Activated CD8-positive, alpha-beta T cell treated with anti-CD3 and anti-CD28 coated beads for 36 hours (primary cell): Measurements from ENCODE around the gene IQCM. TPM values are rescaled to one million over a fixed set of nuclear protein-coding genes. Genes with fewer than 3 reads are reported as not detected.
"Not testable (repeated sequence)": the region's sequence is repeated elsewhere in the genome, so short reads cannot be mapped to it uniquely, and the experiment has no call there.

Experiments
- ATAC-seq: fragments of 200-7000 bp; cut with Tn5 transposase; one replicate; pipeline ENCODE4 v1.10.0; 2021; ENCODE audit warnings: mild to moderate bottlenecking, moderate library complexity
- CTCF ChIA-PET: fragments of 350-600 bp; sonication (Branson Sonifier 250); formaldehyde crosslinking; loops from one replicate; lab custom pipeline; 2021; ENCODE audit warnings: antibody characterized with exemption; lab: Charles Lee
- POLR2A ChIA-PET: fragments of 350-600 bp; sonication (Branson Sonifier 250); formaldehyde crosslinking; loops from one replicate; lab custom pipeline; 2021; ENCODE audit warnings: antibody characterized with exemption; lab: Charles Lee
- DNase-seq: peaks from one replicate; pipeline ENCODE4 v3.0.0-alpha.2; 2020
- H3K27ac Mint-ChIP-seq: one replicate; pipeline ENCODE4 v1.8.0; 2021; ENCODE audit warnings: mild to moderate bottlenecking, mixed read lengths
- H3K27me3 Mint-ChIP-seq: one replicate; pipeline ENCODE4 v1.8.0; 2021; ENCODE audit warnings: mixed read lengths
- H3K36me3 Mint-ChIP-seq: one replicate; pipeline ENCODE4 v1.8.0; 2021; ENCODE audit warnings: low read depth, mixed read lengths
- H3K4me1 Mint-ChIP-seq: one replicate; pipeline ENCODE4 v1.8.0; 2021; ENCODE audit warnings: low read depth, mixed read lengths
- H3K4me3 Mint-ChIP-seq: one replicate; pipeline ENCODE4 v1.8.0; 2021; ENCODE audit warnings: mild to moderate bottlenecking, moderate library complexity, mixed read lengths
- H3K9me3 Mint-ChIP-seq: one replicate; pipeline ENCODE4 v1.8.0; 2021; ENCODE audit warnings: mixed read lengths
- CTCF ChIP-seq: fragments of 200-600 bp; IDR thresholded peaks from one replicate; pipeline ENCODE4 v1.8.0; 2022; ENCODE audit warnings: antibody characterized with exemption, mild to moderate bottlenecking
- intact Hi-C: fragments of 100-400 bp; cut with micrococcal nuclease; formaldehyde crosslinking; loops from one replicate; pipeline ENCODE4 v1.10.0; 2022
- total RNA-seq, 2 experiments: library from RNA; stranded (reverse); gene quantifications; one replicate each; pipeline ENCODE4 v1.2.3, GENCODE V29; 2021

IQCM gene
- total RNA-seq, 2 experiments from 2014 or later: not detected

GRCh38 chr4:149344436-149344835, 471.2 kb downstream of the IQCM start:
- POLR2A ChIA-PET: no interaction called here
- no peak overlapping the region for H3K27ac Mint-ChIP-seq
- ATAC-seq: no peak
- H3K4me1 Mint-ChIP-seq: no peaks in the 10 kb centered on the region
- intact Hi-C loops: no loop called here
- no peak for DNase-seq
- H3K27me3 Mint-ChIP-seq: no peaks in the 10 kb centered on the region
- no peak overlapping the region for H3K4me3 Mint-ChIP-seq
- TF ChIP-seq CTCF: no peak
- no peaks in the 10 kb centered on the region for H3K36me3 Mint-ChIP-seq
- H3K9me3 Mint-ChIP-seq: no peaks in the 10 kb centered on the region
- CTCF ChIA-PET: no interaction called here

GRCh38 chr4:149343614-149344013, 472.0 kb downstream of the IQCM start:
- intact Hi-C loops: no loop called here
- H3K9me3 Mint-ChIP-seq: no peaks in the 10 kb centered on the region
- no peak overlapping the region for H3K27ac Mint-ChIP-seq
- H3K27me3 Mint-ChIP-seq: no peaks in the 10 kb centered on the region
- DNase-seq (no peak), ATAC-seq (no peak)
- H3K36me3 Mint-ChIP-seq: no peaks in the 10 kb centered on the region
- no peak overlapping the region for H3K4me3 Mint-ChIP-seq
- H3K4me1 Mint-ChIP-seq: no peaks in the 10 kb centered on the region
- ChIA-PET POLR2A (no interaction called here), CTCF (no interaction called here)
- no peak for TF ChIP-seq CTCF

GRCh38 chr4:149341117-149341516, 474.5 kb downstream of the IQCM start:
- ATAC-seq, H3K4me3 Mint-ChIP-seq, H3K9me3 Mint-ChIP-seq, H3K27me3 Mint-ChIP-seq, H3K27ac Mint-ChIP-seq, H3K4me1 Mint-ChIP-seq, DNase-seq, POLR2A ChIA-PET, CTCF ChIA-PET, H3K36me3 Mint-ChIP-seq, intact Hi-C loops: not testable (repeated sequence)

- Mint-ChIP-seq H3K9me3 (peaks cover 3% of the 10 kb centered on the region), H3K27me3 (no peaks in the 10 kb centered on the region), H3K36me3 (no peaks in the 10 kb centered on the region), H3K4me3 (no peak overlapping the region), H3K27ac (no peak overlapping the region), H3K4me1 (no peaks in the 10 kb centered on the region)
- TF ChIP-seq CTCF: no peak
- intact Hi-C loops: no loop called here
- ChIA-PET POLR2A (no interaction called here), CTCF (no interaction called here)
- DNase-seq: no peak
- ATAC-seq: no peak
Observed at GRCh38 chr4:149328161-149328560, 487.5 kb downstream of the IQCM start.

- CTCF ChIA-PET: no interaction called here
- Mint-ChIP-seq H3K4me1 (no peaks in the 10 kb centered on the region), H3K27me3 (no peaks in the 10 kb centered on the region), H3K36me3 (peaks cover 2% of the 10 kb centered on the region), H3K27ac (no peak overlapping the region), H3K4me3 (no peak overlapping the region), H3K9me3 (peaks cover 12% of the 10 kb centered on the region)
- TF ChIP-seq CTCF: no peak
- intact Hi-C loops: no loop called here
- POLR2A ChIA-PET: no interaction called here
- no peak for DNase-seq
- ATAC-seq: no peak
Observed at GRCh38 chr4:149322203-149322602, 493.4 kb downstream of the IQCM start.

GRCh38 chr4:149321438-149321837, 494.2 kb downstream of the IQCM start:
- Mint-ChIP-seq H3K27ac (no peak overlapping the region), H3K27me3 (no peaks in the 10 kb centered on the region), H3K36me3 (peaks cover 2% of the 10 kb centered on the region), H3K4me3 (no peak overlapping the region), H3K4me1 (no peaks in the 10 kb centered on the region), H3K9me3 (peaks cover 12% of the 10 kb centered on the region)
- ChIA-PET CTCF (no interaction called here), POLR2A (no interaction called here)
- DNase-seq (no peak), ATAC-seq (no peak)
- intact Hi-C loops: no loop called here
- no peak for TF ChIP-seq CTCF
